ENCODE measurements around the gene SLK.

Gene SLK

DNA sequence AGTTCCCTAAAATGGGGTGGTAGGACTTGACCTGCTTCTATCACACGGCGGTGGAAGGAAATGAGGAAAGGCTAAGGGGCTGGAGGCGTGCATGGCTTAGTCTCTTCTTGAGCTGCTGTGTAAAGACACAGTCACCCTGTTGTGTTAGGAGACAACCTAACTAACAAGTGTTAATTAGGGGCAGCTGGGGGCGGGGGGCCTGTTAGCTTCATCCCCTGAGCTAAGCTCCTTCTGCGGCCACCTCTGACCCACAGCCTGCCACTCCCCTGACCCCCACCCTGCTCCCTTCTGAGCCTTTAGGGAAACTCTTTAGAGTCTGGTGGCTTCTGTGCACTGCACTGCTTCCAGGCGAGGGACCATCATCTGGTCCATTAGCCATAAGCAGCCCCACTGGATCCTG lies 90.8 kb downstream of the SLK start:
- DNase-seq = no peak

DNA sequence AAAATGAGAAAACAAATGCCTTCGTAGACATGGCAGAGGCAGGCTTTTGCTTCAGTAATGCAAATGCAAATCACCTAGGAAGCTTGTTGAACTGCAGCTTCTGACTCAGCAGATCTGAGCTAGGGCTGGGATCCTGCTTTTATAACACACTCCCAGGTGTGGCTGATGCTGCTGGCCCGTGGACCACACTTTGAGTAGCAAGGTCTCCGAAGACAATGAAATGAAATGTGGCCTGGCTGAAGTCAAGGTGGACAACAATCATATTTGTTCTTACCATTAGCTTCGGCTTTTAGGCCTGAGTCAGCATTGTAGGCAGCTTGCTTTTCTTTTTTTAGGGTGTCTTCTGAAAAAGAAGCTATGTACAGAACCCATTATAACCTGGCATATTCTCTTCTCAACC lies 92.4 kb downstream of the SLK start:
- no peak for DNase-seq

DNA sequence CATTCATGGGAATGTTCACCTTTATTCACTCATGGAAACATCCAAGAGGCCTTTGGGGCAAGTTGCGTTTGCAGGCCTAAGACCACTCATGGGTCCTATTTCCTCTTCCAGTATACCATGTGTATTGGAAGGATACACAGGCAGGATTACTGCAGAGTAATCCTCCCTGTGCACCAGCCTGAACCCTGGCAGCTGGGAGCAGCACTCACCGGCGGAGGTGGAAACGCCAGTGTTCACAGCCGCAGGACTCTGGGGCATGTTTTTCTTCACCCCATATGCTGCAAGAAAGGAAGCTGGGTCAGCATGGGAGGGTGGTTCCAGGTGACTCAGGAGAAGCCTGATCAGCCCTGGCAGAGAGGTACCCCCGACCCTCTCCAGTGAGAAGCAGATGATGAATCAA lies 94.3 kb downstream of the SLK start:
- DNase-seq = no peak

DNA sequence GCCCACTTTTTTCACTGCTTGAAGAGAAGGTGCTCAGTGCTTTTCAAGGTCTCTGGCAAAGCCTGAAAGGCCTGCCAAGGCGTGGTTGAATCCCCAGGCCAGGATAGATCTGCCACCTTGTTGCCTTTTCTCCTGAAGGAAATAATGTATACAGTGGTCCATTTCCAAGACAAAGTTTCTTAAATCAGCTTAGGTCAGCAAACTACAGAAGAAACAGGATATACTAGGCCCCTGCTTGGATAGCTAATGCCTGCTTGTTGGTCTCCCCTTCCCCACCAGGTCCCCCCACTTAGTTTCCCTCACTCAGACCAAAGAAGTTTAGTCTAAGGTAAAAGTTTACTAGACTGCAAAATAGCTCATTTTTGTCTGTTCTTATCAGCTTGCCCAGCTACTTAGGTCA lies 98.8 kb downstream of the SLK start:
- no peak for DNase-seq

DNA sequence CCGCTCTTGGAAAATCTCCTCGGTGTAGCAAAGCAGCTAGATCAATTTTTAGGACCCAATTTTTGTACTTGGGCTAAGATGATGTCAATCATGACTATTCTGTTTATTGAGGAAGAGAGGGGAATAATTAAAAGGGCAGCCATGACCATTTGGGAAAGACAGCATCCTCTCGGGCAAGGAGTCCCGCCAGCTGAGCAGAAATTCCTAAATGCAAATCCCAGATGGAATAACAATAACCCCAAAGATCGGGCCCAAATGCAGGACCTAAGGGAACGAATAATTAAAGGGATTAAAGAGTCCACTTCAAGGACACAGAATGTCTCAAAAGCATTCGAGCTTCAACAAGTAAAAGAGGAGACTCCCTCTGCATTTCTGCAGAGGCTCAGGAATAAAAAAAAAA lies 100.0 kb downstream of the SLK start:
- no peak for DNase-seq

DNA sequence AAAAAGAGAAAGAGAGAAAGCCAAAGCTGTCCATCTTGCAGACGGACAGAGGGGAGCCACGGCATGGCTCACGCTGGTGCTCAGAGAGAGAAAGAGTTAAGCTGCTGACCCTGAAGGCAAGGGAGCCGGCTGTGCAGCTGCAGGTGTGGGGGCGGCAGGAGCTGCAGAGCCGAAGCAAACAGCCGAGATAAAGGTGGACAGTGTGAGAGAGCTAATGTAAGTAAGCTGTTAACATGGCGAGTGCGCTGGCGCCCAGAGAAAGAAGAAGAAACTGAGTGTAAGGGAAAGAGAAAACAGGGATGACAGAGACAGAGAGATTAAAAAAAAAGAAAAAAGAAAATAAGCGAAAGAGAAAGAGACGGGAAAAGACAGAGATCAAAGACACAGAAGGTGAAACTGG lies 100.6 kb downstream of the SLK start:
- no peak for DNase-seq

DNA sequence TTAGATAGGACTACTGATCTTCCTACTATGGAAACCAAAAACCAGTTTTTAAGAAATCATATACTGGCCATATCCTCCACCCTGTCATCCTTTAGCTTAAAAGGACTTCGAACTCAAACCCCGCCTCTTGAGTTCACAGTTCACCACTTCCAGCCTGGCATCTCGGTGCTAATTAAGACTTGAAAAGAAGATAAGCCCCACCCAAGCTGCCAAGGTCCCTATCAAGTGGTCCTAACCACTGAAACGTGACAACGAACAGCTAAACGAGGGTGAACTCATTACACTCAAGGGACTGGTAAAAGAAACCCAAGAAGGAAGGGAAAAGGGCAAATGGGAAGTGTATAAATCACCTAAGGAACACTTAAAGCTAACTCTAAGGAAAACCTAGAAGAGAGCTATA lies 102.7 kb downstream of the SLK start:
- DNase-seq = no peak

DNA sequence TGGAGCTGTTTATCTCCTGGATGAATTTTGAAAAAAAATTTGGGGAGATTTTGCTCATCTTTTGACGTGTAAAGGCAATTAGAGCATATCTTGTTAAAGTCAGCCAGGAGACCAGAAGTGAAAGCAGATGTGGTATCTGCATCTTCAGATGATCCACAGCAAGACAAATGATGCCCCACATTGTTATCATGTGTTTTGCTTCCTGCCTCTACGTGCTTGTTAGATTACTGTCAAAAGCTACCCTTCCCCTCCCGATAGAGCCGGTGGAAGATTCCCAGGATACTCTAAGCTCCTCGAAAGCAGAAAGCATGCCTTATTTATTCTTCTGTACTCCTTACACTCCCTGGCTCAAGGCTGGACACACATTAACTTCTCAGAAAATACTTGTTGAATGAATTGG lies 105.8 kb downstream of the SLK start:
- DNase-seq = no peak

DNA sequence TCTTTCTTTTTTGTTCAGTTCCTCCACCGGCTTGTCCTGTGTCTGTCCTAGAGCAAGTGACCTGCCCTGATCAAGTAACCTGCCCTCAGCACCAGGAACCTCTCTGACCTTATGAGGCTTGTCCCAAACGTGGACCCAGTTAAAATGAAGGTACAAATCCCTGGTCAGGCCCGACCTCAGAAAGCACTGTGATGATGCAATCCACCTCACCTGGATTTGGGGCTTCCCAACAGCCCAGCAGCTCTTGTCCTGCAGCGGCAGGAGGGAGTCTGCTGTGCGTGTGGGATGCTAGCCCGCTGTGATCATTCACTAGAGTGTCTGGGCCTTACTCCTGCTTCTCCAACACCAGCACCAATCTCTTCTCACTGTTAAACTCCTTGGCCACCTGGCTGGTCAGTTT lies 107.6 kb downstream of the SLK start:
- DNase-seq = no peak

DNA sequence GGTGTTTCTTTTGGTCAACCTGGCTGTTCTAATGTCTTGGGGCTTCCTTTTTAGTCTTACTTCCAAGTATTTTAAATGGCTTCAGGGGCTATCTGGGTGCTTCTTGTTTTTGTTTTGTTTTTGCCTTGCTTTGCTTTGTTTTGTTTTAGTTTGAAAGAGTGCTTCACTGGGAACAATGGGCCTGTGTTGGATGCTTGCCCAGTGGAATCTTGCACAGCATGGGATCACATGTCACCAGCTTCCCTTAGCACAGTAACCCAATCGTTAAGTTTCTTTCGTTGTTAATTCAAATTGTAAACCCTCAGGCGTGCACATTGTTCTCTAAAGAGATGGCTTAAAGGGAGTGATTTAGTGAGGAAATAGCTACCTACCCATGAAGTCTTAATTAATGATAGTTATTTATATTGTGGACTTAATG lies 109.8 kb downstream of the SLK start:
- DNase-seq = peak; percentile 86

DNA sequence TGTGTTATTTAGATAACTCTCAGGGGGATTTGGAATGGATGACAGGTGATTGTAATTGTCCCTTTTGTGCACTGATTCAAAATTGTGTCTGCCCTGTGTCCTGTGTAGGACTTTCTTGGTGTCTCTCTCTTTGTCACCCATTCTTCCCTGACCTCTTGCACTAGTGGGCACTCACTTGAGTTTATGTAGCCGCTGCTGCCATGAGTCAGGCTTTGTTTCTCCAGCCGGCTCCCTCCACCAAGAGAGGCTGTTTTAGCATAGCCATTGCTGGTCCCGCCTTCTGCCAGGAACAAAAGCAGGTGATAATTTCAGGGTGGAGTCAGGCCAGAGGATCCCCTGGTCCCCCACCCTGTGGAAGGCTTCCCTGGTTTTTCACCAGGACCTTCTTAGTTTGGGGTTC lies 110.3 kb downstream of the SLK start:
- peak; percentile 57 for DNase-seq

DNA sequence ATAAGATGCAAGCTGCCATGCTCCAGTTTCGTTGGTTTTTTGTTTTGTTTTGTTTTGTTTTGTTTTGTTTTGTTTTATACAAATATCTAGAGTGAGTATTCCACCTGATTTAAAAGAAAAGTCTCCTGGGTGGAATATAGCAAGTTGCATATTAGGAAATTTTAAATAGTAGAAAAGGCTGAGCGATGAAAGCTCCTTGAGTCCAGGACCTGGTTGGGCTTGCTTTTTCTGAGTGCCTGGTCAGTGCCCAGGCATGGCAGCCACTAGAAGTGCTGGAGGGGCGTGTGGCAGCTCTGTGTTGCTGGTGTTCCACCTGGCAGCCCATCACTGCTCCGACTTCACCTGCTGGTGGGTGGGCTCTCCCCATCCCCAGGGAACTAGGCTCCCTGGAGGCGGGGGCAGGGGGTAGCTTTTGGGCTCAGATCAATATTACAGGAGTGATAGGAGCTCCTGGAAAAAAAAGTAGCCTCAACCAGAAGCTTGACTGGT lies 110.8 kb downstream of the SLK start:
- DNase-seq = peak; percentile 8
